Tongue (tissue), 2 donors: ENCODE results near the gene SMIM41. TPM values are rescaled to one million over a fixed set of nuclear protein-coding genes. Genes with fewer than 3 reads are reported as not detected.
A peak's percentile ranks its signal among the peaks of the same experiment; 100 is the strongest.

ENCODE experiments used
- DNase-seq: peaks from one replicate; pipeline ENCODE4 v3.0.0-alpha.2; 2015
- total RNA-seq: library from RNA; depleted of rRNA; stranded (reverse); fragments of >200 nt; gene quantifications from one replicate; pipeline ENCODE4 v1.2.3, GENCODE V29; 2014

Gene SMIM41
- total RNA-seq, 1 donor from 2014 or later = 0.82 TPM

- peak; percentile 98 for DNase-seq
Observed at GRCh38 chr12:52050758-52051541, 28.6 kb upstream of the SMIM41 start, which contains the start of gene NR4A1. Gene NR4A1, plus strand, starts transcription at chr12:52051442. Its CDS starts 2,887 bp downstream, at chr12:52054329.

GRCh38 chr12:52052468-52053186 is 26.9 kb upstream of the SMIM41 start:
- no peak for DNase-seq

GRCh38 chr12:52053536-52054209 is 25.8 kb upstream of the SMIM41 start:
- no peak for DNase-seq

- DNase-seq = no peak
Observed at GRCh38 chr12:52054231-52054832, 25.2 kb upstream of the SMIM41 start.

GRCh38 chr12:52054833-52055730 is 24.4 kb upstream of the SMIM41 start:
- no peak for DNase-seq

- DNase-seq = peak; percentile 52
Observed at GRCh38 chr12:52055731-52056711, 23.5 kb upstream of the SMIM41 start.

- peak; percentile 65 for DNase-seq
Observed at GRCh38 chr12:52056801-52057637, 22.5 kb upstream of the SMIM41 start.

GRCh38 chr12:52057638-52058576 is 21.6 kb upstream of the SMIM41 start:
- DNase-seq = no peak

GRCh38 chr12:52058631-52059361 is 20.7 kb upstream of the SMIM41 start:
- peak; percentile 88 for DNase-seq

GRCh38 chr12:52059582-52060497 is 19.7 kb upstream of the SMIM41 start:
- DNase-seq = no peak

- DNase-seq = no peak
Observed at GRCh38 chr12:52060498-52061177, 18.9 kb upstream of the SMIM41 start.

GRCh38 chr12:52061470-52062166 is 17.9 kb upstream of the SMIM41 start:
- peak; percentile 56 for DNase-seq

GRCh38 chr12:52062167-52063081 is 17.1 kb upstream of the SMIM41 start:
- no peak for DNase-seq
